HG02938 (cell line): Measurements from ENCODE around the gene RCL1.
A peak's percentile ranks its signal among the peaks of the same experiment; 100 is the strongest.
"Not testable (repeated sequence)": the region's sequence is repeated elsewhere in the genome, so short reads cannot be mapped to it uniquely, and the experiment has no call there.

ENCODE experiments used
- ATAC-seq: cut with Tn5 transposase; IDR thresholded peaks from one replicate; pipeline ENCODE4 v1.9.1; 2021; ENCODE audit warnings: mild to moderate bottlenecking, moderate library complexity; ENCODE audit not compliant: unreplicated experiment

RCL1 gene

DNA sequence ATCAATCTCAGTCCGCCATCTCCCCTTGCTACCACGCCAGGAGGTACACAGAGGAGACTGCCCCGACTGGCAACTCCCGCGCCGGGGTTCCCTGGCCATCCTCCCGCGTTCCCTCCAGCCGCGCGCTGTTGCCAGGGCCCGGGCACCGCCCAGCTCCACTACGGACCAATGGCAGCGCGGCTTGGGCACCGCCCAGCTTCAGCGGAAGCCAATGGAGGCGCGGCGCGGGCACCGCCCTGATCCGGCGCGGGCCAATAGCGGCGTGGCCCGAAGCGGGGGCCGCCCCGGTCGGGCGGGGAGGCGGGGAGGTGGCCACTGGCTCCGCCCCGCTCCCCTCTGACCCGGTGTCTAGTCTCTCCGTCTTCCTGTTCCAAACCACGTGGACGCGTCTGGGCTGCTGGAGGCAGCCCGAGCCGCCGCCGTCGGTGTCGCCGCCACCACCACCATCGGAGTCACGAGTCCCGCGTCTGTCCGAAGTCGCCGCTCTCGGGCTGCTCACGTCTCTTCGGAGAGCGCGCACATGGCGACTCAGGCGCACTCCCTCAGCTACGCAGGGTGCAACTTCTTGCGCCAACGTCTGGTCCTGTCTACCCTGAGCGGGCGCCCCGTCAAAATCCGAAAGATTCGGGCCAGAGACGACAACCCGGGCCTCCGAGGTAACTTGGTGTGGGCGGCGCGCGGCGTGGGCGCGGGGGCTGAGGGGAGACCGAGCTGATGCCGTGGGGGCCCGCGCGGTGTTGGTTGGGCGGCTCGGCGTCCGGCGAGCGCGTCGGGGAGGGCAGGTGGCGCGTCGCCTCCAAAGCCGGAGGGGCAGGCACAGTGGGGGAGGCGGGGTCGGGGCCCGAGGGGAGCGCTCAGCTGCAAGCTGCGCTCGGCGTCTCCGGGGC is at the start of gene RCL1:
Gene RCL1 (plus strand): TSS at position 373 of the 887 bp plus-strand sequence. CDS start 148 bp downstream, at position 521.
- ATAC-seq = peak; percentile 88

- no peak for ATAC-seq
Measured at GRCh38 chr9:4743131-4743875, 49.4 kb upstream of the RCL1 start.

- no peak for ATAC-seq
Measured at GRCh38 chr9:4746278-4747030, 46.3 kb upstream of the RCL1 start.

DNA sequence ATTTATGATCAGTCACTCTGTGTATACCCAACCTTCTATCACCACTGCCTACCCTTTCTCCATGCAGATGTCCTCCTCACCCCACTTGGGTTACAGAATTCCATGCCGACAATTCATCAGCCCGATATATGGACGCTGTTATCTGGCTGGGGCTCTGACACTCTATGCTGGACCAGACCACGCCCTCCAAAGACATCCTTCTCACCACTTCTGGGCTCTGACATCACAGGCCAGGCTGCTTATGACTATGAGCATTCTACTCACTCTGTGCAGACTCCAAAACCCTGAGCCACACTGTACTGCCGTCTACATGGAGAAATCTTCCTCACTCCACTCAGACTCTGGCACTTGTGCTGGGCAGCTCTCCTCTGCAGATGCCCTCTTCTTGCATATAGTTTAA is 44.1 kb upstream of the RCL1 start:
- no peak for ATAC-seq

GRCh38 chr9:4750023-4750673 is 42.6 kb upstream of the RCL1 start:
- ATAC-seq = no peak

DNA sequence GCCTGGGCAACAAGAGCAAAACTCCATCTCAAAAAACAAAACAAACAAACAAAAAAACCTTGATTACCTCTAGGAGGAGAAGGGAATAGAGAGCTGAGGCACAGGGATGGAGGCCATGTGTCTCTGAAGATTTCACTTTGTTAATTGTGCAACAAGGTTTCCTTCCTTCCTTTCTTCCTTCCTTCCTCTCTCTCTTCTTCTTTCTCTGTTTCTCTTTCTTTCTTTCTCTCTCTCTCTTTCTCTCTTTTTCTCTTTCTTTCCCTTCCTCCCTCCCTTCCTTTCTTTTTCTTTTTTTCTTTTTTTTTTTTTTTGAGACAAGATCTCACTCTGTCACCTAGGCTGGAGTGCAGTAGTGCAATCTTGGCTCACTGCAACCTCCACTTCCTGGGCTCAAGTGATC is 38.2 kb upstream of the RCL1 start:
- not testable (repeated sequence) for ATAC-seq

DNA sequence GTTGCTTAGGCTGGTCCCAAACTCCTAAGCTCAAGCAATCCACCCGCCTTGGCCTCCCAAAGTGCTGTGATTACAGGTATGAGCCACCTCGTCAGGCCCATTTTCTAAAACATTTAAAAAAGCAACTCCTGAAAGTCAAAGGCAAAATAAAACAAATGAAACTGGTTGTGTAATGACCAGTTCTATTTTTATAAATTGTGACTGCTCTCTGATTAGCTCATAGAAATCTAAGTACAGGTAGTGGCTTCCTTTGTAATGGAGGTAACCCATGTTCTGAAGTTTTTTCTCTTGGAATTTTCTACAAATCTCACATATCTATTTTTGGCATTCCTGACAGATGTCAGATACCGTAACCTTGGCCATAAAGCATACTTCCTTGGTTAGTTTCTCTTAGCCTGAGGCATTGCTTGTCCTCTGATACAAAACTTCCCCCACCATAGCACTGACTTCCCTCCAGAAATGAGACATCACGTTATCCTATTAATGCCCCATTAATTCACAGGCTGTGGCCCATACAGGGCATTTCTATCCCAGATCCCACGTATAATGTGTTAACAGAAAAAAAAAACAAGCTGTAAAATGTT is 37.6 kb upstream of the RCL1 start:
- ATAC-seq = no peak

- no peak for ATAC-seq
Measured at GRCh38 chr9:4756420-4756819, 36.3 kb upstream of the RCL1 start.

DNA sequence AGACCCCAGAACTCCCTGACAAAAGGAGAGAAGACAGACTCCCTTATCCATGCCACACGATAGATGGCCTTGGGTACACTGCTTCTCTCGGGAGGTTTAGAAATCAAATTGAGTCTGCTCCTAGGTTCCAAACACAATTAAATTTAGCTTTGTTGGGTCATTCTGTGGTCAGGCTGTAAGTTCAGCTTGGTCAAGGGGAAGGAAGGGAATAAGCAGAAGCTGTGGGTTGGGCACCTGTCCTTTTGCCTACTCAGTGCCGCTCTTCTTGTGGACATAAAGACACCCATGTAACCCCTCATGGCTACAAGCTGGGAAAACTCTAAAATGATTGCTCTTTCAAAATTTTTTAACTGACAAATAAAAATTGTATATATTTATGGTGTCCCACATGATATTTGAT is 32.6 kb upstream of the RCL1 start:
- ATAC-seq = no peak

DNA sequence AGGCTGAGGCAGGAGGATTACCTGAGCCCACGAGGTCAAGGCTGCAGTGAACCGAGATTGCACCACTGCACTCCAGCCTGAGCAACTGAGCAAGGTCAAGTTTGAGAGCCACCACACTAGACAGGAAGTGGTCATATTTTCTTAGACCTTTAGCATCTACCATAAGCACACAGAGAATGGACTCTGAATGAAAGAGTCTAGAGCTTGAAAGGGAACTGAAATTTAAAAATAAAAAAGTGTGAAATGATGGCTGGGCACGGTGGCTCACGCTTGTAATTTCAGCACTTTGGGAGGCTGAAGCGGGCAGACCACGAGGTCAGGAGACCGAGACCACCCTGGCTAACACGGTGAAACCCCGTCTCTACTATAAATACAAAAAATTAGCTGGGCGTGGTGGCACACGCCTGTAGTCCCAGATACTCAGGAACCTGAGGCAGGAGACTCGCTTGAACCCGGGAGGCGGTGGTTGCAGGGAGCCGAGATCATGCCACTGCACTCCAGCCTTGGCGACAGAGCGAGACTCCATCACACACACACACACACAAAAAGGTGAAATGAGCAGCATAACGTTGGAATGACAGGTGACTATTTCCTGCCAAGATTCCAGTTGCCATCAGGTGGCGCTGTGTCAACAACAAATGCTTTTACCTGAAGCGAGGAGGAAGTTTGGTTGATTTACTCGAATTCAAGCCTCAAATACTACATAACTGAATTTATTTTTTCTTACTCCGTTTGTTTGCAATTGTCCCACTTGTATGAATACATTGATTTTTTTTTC is 30.4 kb upstream of the RCL1 start:
- ATAC-seq = peak; percentile 88

DNA sequence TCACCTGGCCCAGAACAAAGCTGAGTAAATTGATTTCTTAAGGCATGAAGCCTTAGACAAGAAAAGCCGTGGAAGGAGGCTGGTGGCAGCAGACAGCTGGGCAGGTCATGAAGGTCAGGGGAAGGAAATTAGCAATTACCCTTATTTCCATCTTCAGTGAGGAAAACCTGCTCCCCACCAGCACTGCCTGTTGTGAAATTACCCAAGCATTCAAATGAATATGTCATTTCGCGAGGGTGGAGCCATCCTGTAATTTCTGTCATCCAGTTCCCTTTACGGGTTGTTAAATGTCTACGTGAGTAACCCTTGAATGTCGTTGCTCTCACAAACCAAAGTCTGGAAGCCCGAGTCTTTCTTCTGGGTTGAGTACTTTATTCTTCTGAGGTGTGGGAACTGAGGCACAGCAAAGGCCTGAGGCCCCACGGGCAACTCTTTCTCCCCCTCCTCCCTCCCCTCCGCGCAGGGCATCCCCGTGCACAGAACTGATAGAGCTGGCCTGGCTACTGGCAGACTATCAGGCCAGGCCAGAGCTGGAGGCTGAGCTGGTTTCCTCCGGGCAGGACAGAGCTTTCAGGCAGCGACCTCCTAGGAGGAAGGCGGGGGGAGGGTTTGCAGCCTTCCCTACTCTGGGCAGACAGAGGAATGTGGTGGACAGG is 29.7 kb upstream of the RCL1 start:
- no peak for ATAC-seq

DNA sequence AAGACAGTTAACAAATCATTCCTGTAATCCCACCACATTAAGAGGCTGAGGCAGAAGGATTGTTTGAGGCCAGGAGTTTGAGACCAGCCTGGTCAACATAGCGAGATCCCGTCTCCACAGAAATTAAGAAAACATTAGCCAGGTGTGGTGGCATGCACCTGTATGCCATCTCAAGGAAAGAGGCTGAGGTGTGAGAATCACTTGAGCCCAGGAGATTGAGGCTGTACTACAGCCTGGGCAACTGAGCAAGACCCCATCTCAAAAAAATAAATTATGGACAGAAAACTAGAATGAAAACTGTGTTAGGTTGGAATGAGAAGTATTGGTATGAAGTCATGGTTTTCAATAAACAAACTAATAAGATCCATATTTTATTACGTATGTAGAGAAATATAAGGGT is 28.7 kb upstream of the RCL1 start:
- ATAC-seq = no peak

DNA sequence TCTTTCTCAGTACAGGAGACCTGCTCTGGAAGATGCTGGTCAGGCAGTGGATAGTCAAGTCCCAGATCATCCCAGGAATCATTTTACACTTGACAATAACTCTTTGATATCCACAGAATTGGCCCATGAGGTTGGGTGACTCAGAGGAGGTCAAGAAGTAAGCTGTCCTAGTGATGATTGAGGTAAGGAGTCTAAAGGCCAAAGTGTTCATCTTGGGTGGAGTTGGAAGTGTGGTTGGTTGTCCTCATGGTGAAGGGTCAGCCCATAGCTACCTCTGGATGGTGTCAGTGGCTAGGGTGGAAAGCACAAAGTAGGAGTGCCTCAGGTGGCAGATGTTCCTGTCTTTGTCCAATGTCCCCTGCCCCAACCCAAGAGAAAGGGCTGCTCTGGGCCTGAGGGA is 24.1 kb upstream of the RCL1 start:
- ATAC-seq = no peak

DNA sequence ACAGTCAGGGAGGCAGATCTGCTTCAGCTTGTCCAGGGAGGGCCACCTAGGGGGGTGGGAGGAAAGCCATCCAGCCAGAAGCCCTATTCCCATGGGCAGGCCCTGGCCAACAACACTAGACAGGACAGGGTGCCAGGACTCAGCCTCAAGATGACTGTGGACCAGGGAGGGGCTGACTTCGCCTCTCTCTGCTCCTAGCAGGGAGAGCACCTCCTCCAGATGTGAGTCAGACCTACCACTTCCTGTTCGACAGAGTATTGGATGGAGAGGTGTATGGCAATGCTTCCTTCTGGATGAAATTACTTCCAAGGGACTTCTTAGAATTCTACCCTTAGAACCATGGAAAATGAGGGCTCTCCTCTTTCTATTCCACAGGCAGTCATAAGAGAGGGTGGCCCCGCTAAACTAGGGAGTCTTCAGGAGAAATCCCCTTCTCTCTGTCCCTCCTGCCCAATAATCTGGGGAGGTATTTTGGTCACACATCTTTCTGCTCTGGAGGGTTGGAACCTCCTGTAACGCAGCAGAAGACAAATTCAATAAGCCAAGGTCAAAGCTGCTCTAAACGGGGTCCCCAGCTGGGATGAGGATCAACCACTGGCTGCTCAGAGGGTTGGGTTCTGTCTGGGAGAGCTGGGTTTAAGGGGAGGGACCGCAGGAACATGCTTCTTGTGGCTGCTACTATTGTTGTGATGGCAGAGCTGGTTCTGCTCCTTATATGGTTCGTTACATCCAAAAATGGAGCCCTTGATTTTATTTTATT is 23.2 kb upstream of the RCL1 start:
- ATAC-seq = no peak

- ATAC-seq = no peak
Measured at GRCh38 chr9:4771788-4772187, 21.0 kb upstream of the RCL1 start.

GRCh38 chr9:4774209-4774608 is 18.5 kb upstream of the RCL1 start:
- no peak for ATAC-seq

GRCh38 chr9:4774958-4775357 is 17.8 kb upstream of the RCL1 start:
- not testable (repeated sequence) for ATAC-seq

GRCh38 chr9:4780651-4781050 is 12.1 kb upstream of the RCL1 start:
- no peak for ATAC-seq

GRCh38 chr9:4781408-4781807 is 11.3 kb upstream of the RCL1 start:
- ATAC-seq = no peak
